GM10847 (cell line): ENCODE measurements around the gene TTYH1.

Experiments
- POLR2A ChIP-seq: IDR thresholded peaks from 2 replicates; pipeline ENCODE4 v1.6.1; 2011; ENCODE audit not compliant: insufficient read length; ENCODE audit errors: extremely low read depth

TTYH1 gene

GRCh38 chr19:54415208-54415900 is at the start of gene TTYH1:
Gene TTYH1, plus strand, starts transcription at chr19:54415464. Its CDS starts 89 bp downstream, at chr19:54415553.
- TF ChIP-seq POLR2A = no peak

DNA sequence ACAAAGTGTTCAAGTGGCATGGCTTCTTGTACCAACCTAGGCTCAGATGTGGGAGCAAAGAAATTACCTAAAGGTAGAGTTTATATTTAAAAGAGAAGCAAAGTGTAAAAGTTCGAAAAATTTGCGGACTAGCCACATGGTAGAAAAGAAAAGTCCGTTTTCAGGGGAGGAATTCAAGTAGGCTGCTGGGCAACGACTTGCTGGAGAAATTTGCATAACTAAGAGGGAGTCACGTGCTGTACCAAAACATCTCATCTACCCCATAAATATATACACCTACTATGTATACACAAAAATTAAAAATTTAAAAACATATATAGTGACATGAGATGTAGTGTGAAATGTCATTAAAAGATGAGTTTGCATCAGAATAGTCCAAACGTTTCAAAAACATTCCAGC is 48.5 kb upstream of the TTYH1 start:
- no peak for TF ChIP-seq POLR2A

DNA sequence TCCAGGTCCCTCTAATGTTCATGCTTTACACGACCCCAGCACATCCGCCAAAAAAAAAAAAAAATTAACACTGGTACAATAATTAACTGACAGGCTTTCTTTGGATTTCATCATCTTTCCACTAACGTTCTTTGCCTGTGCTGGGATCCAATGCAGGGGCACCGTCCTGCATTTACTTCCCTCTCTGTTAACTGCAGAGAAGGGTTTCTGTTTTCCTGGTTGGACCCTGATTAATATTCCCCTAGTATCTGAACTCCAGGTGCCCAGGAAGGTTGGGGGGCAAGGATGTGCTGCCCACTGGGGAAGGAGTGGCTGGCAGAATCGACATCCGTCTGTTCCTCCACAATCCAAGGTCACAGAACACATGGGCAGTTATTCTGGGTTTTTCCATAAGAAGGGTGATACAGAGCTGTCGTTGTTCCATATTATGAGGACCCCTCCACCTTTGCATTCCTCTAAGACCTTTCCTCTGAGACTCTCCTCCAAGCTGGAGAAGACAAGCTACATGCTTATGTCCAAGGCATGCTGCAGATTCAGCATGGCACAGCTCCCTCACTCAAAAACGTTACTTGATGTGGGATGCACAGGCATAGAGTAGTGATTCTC is 46.1 kb upstream of the TTYH1 start:
- TF ChIP-seq POLR2A = no peak

- TF ChIP-seq POLR2A = no peak
These were observed 41.3 kb upstream of the TTYH1 start for GRCh38 chr19:54373781-54374631.

GRCh38 chr19:54376610-54377285 is 38.5 kb upstream of the TTYH1 start:
- no peak for TF ChIP-seq POLR2A

- TF ChIP-seq POLR2A = no peak
These were observed 36.0 kb upstream of the TTYH1 start for GRCh38 chr19:54379187-54379678.

- TF ChIP-seq POLR2A = no peak
These were observed 34.4 kb upstream of the TTYH1 start for GRCh38 chr19:54380897-54381296.

DNA sequence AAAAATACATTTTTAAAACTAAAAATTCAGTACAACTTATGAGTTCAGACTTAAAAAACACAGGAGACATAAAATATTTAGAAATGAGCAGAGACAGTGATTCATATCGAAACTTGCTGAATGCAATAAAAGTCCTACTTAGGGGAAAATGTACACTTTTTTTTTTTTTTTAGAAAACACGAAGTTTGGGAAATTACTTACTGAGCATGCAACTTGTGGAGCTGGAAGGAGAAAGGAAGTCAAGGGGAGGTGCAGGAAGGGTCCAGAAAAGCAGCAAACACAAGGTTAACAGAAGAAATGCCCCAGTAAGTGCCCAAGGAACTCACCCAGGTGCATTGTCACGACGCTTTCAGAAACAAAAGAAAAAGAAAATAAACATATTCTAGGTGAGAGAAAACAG is 31.9 kb upstream of the TTYH1 start:
- TF ChIP-seq POLR2A = no peak

- no peak for TF ChIP-seq POLR2A
These were observed 27.1 kb upstream of the TTYH1 start for GRCh38 chr19:54387991-54388801.

GRCh38 chr19:54388802-54389139 is 26.5 kb upstream of the TTYH1 start:
- no peak for TF ChIP-seq POLR2A

DNA sequence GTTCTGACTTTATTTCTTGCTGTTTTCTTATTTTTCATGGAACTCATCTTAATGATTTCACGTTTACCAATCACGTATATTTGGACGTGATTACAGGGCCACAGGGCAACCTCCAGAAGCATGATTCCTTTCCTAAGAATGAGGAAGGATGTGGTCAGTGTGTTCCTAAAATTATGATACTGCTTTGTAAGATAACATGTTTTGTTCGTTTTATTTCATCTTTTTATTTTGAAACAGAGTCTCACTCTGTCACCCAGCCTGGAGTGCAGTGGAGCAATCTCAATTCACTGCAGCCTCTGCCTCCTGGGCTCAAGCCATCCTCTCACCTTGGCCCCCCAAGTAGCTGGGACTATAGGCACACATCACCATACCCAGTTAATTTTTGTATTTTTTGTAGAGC is 25.7 kb upstream of the TTYH1 start:
- TF ChIP-seq POLR2A = no peak

DNA sequence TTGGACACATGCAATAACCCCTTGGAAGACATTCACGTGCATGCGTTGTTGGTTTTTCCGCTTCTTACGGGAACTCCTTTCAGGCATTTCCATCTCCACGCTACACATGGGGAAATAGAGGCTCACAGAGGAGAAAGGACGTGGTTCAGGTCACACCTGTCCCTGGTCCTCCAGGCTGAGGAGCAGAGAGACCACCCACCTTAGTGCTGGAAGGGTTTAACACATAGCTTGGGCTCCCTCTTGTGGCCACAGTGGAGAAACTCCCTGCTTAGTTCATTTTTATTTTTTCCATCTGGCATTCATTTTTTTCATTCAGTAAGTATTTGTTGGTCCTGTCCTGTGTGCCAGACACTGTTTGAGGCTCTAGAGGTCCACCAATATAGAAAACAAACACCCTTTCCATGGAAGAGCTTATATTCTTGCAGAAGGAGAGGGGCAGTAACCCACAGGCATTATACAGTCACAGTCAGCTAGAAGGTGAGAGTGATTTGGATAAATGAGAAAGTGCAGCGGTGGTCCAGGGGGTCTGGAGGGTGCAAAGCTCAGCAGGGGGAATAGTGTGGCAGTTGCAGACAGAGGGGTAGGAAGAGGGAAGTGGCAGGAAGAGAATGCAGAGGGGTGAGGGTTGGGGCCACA is 24.2 kb upstream of the TTYH1 start:
- TF ChIP-seq POLR2A = no peak

DNA sequence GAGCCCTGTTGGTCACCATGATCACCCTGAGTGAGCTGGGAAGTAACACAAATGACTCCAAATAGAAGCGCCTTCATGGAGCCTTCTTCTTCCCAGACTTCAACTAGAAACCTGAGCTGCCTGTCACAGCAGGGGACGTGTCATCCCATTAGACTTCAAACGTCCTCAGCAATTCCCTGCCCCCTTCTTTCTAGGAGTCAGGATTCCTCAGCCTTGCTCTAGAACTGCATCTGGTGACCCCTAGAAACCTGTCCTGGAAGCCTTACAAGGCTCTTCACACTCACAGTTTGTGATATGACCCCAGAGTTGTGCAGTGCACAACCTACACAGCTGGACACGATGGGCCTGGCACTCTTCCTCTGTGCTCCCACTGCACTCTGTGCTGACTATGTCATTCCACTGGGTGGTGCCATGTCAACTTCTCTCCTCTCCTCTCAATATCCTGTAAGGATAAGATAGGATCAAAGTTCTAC is 23.6 kb upstream of the TTYH1 start:
- TF ChIP-seq POLR2A = no peak

GRCh38 chr19:54392105-54392504 is 23.2 kb upstream of the TTYH1 start:
- no peak for TF ChIP-seq POLR2A

DNA sequence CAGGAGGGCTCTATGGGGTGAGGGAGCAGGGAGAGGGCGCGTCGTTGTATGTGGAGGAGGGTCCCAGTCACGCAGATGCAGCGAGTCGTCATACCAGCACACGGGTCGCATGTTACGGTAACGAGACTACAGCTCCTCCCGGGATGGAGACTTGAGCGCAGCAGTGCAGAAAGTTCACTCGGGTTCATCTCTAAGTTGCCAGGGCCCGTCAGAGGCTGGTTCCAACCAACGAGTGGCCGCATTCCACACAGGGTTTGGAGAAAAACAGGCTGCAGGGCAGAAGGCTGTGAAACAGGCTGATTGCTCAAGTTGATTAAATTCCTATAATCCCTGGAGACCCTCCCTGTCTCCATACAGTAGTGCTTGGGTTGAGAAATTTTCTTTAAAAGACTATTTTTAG is 21.9 kb upstream of the TTYH1 start:
- TF ChIP-seq POLR2A = no peak

GRCh38 chr19:54395685-54396084 is 19.6 kb upstream of the TTYH1 start:
- TF ChIP-seq POLR2A = no peak
